H1 (cell line): ENCODE results near the gene NMNAT3.

Source experiments
- BCL11A ChIP-seq, 2 experiments: IDR thresholded peaks; one replicate each; pipeline ENCODE4 v1.6.1; 2011; ENCODE audit warnings: low read depth in 2 of 2, low read length in 2 of 2, mild to moderate bottlenecking in 2 of 2
- CBX5 ChIP-seq: fragments of 300-800, 300-1000 bp; sonication (generic); IDR thresholded peaks from 2 replicates; pipeline ENCODE4 v1.7.1; 2016; ENCODE audit warnings: antibody characterized with exemption, low read length, low read depth
- CTCF ChIP-seq, 3 experiments: IDR thresholded peaks; 1 replicate in 2 of 3; 2 replicates in 1 of 3; pipeline versions ENCODE4 v1.5.1 to v1.6.1; 2011; ENCODE audit warnings: low read length in 3 of 3, mild to moderate bottlenecking in 3 of 3, inconsistent platforms in 2 of 3, low read depth in 1 of 3, moderate library complexity in 1 of 3; ENCODE audit not compliant: insufficient read depth in 1 of 3; ENCODE audit errors: control extremely low read depth in 1 of 3
- E2F6 ChIP-seq: IDR thresholded peaks from 2 replicates; pipeline ENCODE4 v1.6.1; 2012; ENCODE audit warnings: inconsistent platforms
- EP300 ChIP-seq, 2 experiments: IDR thresholded peaks; 1 replicate in 1 of 2; 2 replicates in 1 of 2; pipeline ENCODE4 v1.6.1; 2011 to 2012; ENCODE audit warnings: low read depth in 2 of 2, low read length in 2 of 2, mild to moderate bottlenecking in 2 of 2, borderline replicate concordance in 1 of 2, inconsistent platforms in 1 of 2, moderate library complexity in 1 of 2
- GABPA ChIP-seq: IDR thresholded peaks from 2 replicates; pipeline ENCODE4 v1.6.1; 2011; ENCODE audit warnings: mild to moderate bottlenecking, low read length, moderate library complexity, borderline replicate concordance; ENCODE audit not compliant: insufficient read depth
- MAFK ChIP-seq: IDR thresholded peaks from 2 replicates; pipeline ENCODE4 v1.6.1; 2012; ENCODE audit warnings: low read depth, mild to moderate bottlenecking, improper control_type of control experiment, low read length
- RNF2 ChIP-seq: fragments of 200-900, 300-1000 bp; sonication (generic); IDR thresholded peaks from 2 replicates; pipeline ENCODE4 v1.7.1; 2016; ENCODE audit warnings: borderline replicate concordance, low read depth, mild to moderate bottlenecking, antibody characterized with exemption, low read length; ENCODE audit not compliant: poor library complexity, severe bottlenecking; ENCODE audit errors: missing control alignments
- SIN3A ChIP-seq, 2 experiments: IDR thresholded peaks in 1 of 2; conservative IDR thresholded peaks in 1 of 2; 2 replicates each; pipeline ENCODE4 v1.6.1; 2011 to 2012; ENCODE audit warnings: low read length in 2 of 2, improper control_type of control experiment in 1 of 2, low read depth in 1 of 2, mild to moderate bottlenecking in 1 of 2
- TEAD4 ChIP-seq: IDR thresholded peaks from 2 replicates; pipeline ENCODE4 v1.6.1; 2012; ENCODE audit warnings: low read depth, low read length, inconsistent platforms, mixed read lengths
- YY1 ChIP-seq: IDR thresholded peaks from 2 replicates; pipeline ENCODE4 v1.6.1; 2011; ENCODE audit warnings: low read depth, mild to moderate bottlenecking, low read length
- ZNF274 ChIP-seq: IDR thresholded peaks from 2 replicates; pipeline ENCODE4 v1.7.0; 2012; ENCODE audit warnings: low read length, borderline replicate concordance; ENCODE audit errors: extremely low read depth

- TF ChIP-seq CTCF (IDR thresholded peaks at IDR 0.05; ENCODE audit: control extremely low read depth in 1 of 3, insufficient read depth in 1 of 3, low read depth in 1 of 3, low read length in 3 of 3) = no peak
- no peak for TF ChIP-seq MAFK
- no peak for TF ChIP-seq RNF2
- no peak for TF ChIP-seq TEAD4
- no peak for TF ChIP-seq GABPA
- no peak for TF ChIP-seq E2F6
- no peak for TF ChIP-seq ZNF274
- TF ChIP-seq YY1 = no peak
- no peak for TF ChIP-seq EP300 (IDR thresholded peaks at IDR 0.05; ENCODE audit: borderline replicate concordance in 1 of 2, low read depth in 2 of 2, low read length in 2 of 2)
- no peak for TF ChIP-seq SIN3A (conservative IDR thresholded peaks at IDR 0.05 in 1 of 2, IDR thresholded peaks at IDR 0.05 in 1 of 2; ENCODE audit: low read depth in 1 of 2, low read length in 2 of 2)
- TF ChIP-seq CBX5 = no peak
- no peak for TF ChIP-seq BCL11A (IDR thresholded peaks at IDR 0.05; ENCODE audit: low read depth in 2 of 2, low read length in 2 of 2)
These were observed 6.7 kb downstream of the NMNAT3 start for GRCh38 chr3:139671107-139671506.
